ENCODE results near the gene HIKESHI. TPM values are rescaled to one million over a fixed set of nuclear protein-coding genes. Genes with fewer than 3 reads are reported as not detected.

The HIKESHI gene
- total and polyA plus RNA-seq, 5 experiments from 2014 or later = 33.5 to 96.0 (median 86.4) TPM

DNA sequence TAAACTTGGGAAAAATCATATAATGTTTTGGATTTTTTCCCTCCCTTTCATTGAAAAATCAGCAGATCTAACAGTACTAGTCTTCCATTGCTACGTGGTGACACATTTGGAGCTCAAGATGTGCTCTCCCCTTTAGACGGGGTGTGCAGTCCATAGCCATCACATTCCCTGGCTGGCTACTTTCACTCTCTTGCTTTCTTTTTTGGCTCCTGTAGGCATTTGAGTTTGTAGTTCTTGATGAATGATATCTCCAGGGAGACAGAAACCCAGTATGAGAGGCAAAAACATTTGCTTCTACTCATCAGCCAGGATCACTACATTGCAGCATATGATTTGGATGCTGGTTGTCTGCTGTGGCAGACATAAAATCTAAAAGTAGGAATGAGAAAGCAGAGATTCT is 84.7 kb downstream of the HIKESHI start:
- H3K27me3 Mint-ChIP-seq = no peaks in the 10 kb centered on the region
- no peak overlapping the region for H3K27ac Mint-ChIP-seq
- no peaks in the 10 kb centered on the region for H3K36me3 Mint-ChIP-seq
- H3K4me3 Mint-ChIP-seq = no peak overlapping the region
- H3K9me3 Mint-ChIP-seq = no peaks in the 10 kb centered on the region
- ATAC-seq (no peak), DNase-seq (no peak)
- POLR2A ChIA-PET = no interaction called here
- H3K4me1 Mint-ChIP-seq = no peaks in the 10 kb centered on the region

DNA sequence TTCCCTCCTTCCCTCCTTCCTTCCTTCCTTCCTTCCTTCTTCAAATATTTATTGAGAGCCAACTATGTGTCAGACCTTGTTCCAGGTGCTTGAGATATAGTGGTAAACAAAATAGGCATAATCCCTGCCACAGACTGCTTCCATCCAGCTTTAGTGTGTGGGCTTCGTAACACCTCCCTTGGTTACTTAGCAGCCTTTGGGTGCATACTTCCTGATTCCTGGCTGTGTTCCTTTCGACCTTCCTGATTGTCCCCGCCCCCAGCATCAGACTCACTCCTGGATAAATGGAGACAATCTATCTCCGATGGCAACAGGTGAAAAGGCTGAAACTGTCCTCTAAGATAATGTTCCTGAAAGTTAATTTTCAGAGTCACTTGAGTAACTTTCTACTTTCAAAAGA is 86.2 kb downstream of the HIKESHI start:
- H3K9me3 Mint-ChIP-seq = no peaks in the 10 kb centered on the region
- no peak overlapping the region for H3K4me3 Mint-ChIP-seq
- ATAC-seq (no peak), DNase-seq (no peak)
- peaks cover 0 to 2% (median 0%) of the 10 kb centered on the region in 3 donors for H3K36me3 Mint-ChIP-seq
- no peak overlapping the region for H3K27ac Mint-ChIP-seq
- POLR2A ChIA-PET = no interaction called here
- H3K27me3 Mint-ChIP-seq = no peaks in the 10 kb centered on the region
- no peaks in the 10 kb centered on the region for H3K4me1 Mint-ChIP-seq

DNA sequence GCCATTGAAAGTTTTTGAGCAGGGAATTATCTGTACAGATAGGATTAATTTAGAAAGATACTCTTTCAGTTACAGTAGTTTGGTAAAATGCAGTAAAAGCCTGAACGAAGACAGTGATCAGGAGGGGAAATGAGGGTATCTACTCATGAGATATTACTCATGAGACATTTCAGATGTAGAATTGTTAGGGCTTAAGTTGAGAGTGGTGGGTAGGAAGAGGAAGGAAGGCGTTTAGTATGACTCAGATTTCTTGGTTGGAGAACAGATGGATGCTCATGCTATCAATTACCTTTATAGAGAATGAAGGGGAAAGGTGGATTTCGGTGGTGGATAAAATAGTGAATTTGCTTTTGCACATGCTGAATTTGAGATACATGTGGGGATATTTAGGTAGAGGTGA is 88.4 kb downstream of the HIKESHI start:
- Mint-ChIP-seq H3K27ac (no peak overlapping the region), H3K4me3 (no peak overlapping the region), H3K27me3 (no peaks in the 10 kb centered on the region), H3K4me1 (no peaks in the 10 kb centered on the region), H3K9me3 (no peaks in the 10 kb centered on the region), H3K36me3 (peaks cover 0 to 2% (median 0%) of the 10 kb centered on the region in 3 donors)
- no peak for DNase-seq
- POLR2A ChIA-PET = no interaction called here
- no peak for ATAC-seq

DNA sequence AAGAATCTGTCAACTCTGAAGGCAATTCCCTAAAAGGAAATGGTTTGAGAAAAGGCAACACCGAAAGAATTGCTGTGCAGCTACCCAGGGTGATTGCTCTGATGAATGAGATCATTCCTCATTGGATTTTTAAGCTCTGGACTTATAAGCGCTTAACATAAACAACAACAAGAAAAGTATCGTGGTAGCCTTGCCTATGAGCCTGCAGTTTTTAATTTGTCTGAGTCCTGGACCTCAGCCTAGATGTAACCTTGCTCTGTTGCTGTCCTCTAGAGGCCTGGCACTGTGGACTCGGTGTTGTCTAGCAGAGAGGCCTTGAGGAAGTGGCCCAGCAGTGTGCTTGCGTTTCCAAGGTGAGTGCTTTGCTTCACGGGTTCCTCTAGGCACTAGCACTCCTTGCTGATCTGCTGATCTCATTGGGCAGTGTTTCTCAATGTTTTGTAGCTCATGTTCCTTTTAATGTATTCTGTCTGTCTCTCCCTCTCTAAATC is 93.1 kb downstream of the HIKESHI start:
- Mint-ChIP-seq H3K4me3 (no peak overlapping the region), H3K27ac (no peak overlapping the region), H3K27me3 (peaks cover 0 to 4% (median 0%) of the 10 kb centered on the region in 5 donors), H3K4me1 (no peaks in the 10 kb centered on the region), H3K36me3 (peaks cover 0 to 2% (median 0%) of the 10 kb centered on the region in 3 donors), H3K9me3 (no peaks in the 10 kb centered on the region)
- POLR2A ChIA-PET = no interaction called here
- DNase-seq (no peak), ATAC-seq (no peak)

Other genes with a start within 250 kb of the HIKESHI start
- 100 to 1,000 TPM; 104 to 112 TPM for gene PICALM, start 233.2 kb upstream of the HIKESHI start, total RNA-seq
- 10 to 100 TPM; 10.4 to 12.0 (median 11.8) TPM for gene PICALM, start 233.2 kb upstream of the HIKESHI start, polyA plus RNA-seq
- gene EED, start 57.5 kb upstream of the HIKESHI start, total RNA-seq = 10 to 100 TPM; 31.1 to 31.5 TPM
- gene EED, start 57.5 kb upstream of the HIKESHI start, polyA plus RNA-seq = 10 to 100 TPM; 10.9 to 19.2 (median 12.1) TPM
- gene CCDC81, start 72.6 kb downstream of the HIKESHI start, total RNA-seq = under 1 TPM; 0.47 to 0.62 TPM
- under 1 TPM in 2 of 3 donors, not detected in 1; 0.10 to 0.40 TPM for gene CCDC81, start 72.6 kb downstream of the HIKESHI start, polyA plus RNA-seq